ENCODE measurements around the gene ARHGEF3.

Gene ARHGEF3

DNA sequence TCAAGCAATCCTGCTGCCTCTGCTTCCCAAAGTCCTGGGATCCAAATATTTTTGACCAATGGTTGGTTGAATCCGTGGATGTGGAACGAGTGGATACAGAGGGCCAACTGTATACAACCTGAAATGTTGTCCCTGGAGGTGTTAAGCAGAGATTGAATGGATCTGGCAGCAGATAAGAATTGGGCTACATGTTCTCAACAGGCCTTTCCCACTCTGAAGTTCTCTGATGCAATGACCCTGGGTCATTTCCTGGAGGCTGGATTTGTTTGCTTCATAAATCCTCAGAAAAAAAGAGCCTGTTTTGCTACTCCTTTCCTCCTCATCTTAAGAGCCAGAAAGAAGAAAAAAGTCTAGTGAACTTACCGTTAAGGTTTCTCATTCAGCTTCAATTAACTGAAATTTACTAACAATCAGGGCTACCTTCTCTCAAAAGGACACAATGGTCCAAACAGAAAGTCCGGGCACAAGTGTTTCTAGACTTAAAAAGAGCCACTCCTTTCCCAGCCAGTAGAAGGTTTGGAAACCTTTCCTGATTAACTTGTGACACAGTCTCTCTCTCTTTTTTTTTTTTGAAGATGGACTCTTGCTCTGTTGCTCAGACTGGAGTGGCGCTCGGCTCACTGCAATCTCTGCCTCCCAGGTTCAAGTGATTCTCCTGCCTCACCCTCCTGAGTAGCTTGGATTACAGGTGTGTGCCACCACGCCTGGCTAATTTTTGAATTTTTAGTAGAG is 6.5 kb downstream of the ARHGEF3 start:
- DNase-seq = no peak

DNA sequence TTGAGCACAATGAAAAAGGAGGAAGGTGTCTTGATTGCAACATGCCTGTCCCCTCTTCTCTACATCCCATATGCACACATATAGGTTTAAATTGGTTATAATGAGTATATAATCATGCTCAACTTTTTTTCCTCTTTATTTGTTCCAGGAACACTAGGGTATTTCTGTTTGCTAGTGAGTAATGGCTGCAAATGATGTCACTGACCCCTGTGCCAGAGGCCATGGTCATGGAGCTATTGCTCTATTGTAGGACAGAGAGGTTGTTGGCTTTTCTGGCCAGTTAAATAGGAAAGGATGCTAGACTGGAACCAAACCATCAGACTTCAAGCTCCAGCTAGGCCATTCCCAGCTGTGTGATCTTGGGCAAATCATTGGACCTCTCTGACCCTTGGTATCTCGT is 9.6 kb downstream of the ARHGEF3 start:
- no peak for DNase-seq

- no peak for DNase-seq
These were observed 11.5 kb downstream of the ARHGEF3 start for GRCh38 chr3:56790016-56790821.

- no peak for DNase-seq
These were observed 12.7 kb downstream of the ARHGEF3 start for GRCh38 chr3:56789076-56789475.

GRCh38 chr3:56788521-56788920 is 13.2 kb downstream of the ARHGEF3 start:
- DNase-seq = no peak

- DNase-seq = no peak
These were observed 13.9 kb downstream of the ARHGEF3 start for GRCh38 chr3:56787784-56788256.

DNA sequence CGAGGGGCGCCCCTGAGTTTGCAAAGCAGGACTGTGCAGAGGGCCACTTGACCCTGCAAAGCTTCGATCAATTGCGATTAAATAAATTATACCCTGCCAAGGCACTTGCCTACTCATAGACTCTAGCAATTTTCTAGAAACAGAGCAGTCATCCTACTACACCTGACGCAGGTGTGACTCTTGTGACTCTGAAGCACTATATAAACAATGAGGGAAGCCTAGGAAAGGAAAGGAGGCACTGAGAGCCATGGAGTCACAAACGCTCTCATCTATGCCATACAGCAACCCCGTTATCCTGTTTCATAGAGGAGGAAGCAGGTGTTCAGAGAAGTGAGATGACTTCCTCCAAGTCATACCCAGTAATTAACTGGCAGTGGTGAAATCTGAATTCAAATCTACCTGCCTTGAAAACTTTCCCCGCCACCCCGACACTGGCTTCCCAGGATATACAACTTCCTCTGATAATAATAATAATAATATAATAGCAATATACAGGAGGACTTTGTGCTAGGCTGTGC is 14.4 kb downstream of the ARHGEF3 start:
- DNase-seq = no peak

DNA sequence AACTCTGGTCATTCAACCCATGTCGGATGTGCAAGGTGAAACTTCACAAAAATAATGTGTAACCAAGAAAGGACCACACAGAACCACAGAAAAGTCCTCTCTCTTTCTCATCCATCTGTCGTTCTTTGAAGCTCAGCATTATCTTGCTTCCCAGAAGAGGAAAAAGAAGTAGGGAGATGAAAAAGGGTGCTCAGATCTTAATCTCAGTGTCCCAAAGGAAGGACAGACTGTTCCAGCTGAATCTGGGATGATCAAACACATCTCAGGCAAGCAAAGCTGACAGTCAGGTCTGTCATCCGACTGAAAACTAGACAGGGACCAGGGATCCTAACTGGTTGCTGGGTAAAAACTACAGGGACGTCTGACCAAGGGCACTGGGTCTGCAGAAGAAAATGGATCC is 16.2 kb downstream of the ARHGEF3 start:
- DNase-seq = no peak

DNA sequence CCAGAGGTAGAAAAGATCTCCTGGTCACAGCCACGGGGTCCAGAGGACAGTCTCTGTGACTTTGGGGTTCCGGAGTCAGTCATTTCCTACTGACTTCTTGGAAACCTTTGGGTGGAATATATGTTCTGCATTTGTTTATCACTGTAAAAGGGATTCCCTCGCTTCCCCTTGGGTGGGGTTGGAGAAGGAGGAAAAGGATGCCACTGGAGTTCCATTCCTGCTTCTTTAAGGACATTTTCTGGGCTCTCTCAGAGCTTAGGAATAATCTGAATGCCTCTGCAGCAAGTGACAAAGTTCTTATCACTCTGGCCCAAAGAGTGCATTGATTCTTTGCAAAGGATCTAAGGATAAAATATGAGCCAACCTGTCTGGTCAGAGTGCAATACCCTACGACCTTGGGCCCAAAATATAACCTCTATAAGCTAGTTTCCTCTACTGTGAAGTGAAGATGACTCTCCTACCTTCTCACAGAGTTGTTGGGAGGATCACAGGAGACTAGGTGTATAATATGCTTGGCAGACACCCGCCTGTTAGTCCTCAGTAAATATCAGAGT is 17.2 kb downstream of the ARHGEF3 start:
- no peak for DNase-seq

DNA sequence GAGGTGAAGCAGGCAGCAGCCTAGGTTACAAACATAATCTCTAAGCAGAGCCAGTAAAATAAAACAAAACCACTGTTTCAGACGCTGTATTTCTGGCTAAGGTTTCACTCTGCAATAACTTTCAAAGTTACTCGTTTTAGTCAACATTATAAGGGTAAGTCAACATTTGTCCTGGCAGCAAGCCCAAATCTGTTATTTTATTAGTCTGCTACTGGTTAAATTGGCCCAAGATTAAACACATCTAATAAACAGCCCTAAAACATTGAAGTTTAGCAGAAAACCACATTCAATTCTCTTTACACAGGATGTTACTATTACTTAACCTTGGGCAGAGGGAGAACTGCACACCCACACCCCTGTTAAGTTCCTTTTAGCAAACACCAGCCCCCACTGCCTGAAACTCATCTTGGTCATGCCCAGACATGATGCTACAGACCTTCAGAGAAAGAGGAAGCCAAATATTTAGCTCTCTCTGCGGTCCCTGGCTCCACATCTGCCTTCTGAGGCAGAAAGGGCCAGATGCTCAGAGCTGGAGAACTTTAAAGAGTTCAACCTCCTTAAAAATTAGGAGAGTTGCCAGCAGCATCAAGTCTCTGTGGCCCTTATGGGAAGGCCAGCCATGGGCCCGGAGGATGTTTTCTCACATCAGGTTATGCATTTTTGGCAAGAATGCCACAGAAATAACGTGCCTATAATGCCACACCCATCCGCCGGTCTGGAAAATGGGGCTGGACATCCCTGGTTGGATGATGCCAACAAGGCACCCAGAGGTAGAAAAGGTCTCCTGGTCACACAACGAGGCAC is 17.9 kb downstream of the ARHGEF3 start:
- DNase-seq = peak; percentile 86

DNA sequence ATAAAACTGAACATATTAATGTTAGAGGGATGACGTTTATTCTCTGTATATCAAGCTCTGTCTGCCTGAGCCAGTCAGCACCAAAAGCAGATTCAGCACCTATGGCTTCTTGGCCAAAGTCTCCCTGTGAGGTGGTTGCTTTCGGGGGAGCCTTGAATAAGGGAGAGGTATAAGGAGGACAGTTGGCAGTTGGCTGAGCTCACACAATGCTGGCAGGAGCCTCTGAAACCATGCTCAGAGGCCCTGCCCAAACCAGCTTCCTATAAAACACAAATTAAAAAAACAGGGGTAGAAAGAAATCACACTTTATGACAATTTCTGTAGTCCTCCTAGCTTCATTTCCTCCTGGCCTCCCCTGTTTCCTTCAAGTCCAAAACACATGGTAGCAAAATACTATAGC is 18.8 kb downstream of the ARHGEF3 start:
- no peak for DNase-seq

DNA sequence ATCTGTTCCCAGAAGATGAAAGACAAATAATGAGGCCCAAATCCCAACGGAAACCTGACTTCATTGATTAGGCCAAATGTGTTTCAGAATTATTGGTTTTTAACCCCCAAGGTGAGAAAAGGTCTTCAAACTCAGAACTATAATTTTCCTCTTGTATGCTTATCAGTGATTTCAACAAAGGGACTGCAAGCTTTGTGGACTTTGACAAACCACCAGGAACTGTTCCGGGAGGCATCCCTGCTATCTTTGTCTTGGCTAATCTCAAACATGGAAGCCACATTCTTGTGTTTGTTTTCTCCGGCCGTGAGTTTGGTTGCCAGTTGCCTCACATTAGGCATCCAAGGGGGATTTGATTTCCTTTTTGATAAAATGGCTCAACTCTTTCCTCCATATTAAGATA is 19.5 kb downstream of the ARHGEF3 start:
- DNase-seq = no peak

DNA sequence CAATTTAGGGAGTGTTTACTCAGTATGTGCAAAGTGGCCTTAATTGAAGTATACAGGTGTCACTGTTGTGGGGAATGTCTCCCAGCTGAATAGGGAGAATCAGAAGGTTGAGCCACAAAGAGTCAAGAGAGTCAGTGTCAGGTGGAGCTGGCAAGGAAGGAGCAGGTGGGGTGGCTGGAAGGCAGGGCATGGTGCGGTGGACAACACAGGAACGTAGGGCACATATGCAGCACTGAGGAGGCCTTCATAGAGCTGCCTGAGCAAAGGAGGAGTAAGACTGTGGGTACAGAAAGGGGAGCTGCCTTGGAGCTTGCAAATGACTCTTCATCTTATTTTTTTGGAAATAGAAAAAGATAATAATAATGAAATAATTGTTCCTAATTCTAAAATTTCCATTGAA is 20.0 kb downstream of the ARHGEF3 start:
- no peak for DNase-seq

- no peak for DNase-seq
These were observed 20.8 kb downstream of the ARHGEF3 start for GRCh38 chr3:56780936-56781335.

GRCh38 chr3:56778893-56779292 is 22.9 kb downstream of the ARHGEF3 start:
- DNase-seq = no peak

GRCh38 chr3:56776556-56776950 is 25.2 kb downstream of the ARHGEF3 start:
- no peak for DNase-seq

- DNase-seq = no peak
These were observed 25.8 kb downstream of the ARHGEF3 start for GRCh38 chr3:56775838-56776555.

GRCh38 chr3:56775445-56775837 is 26.3 kb downstream of the ARHGEF3 start:
- DNase-seq = no peak

GRCh38 chr3:56773986-56774385 is 27.8 kb downstream of the ARHGEF3 start:
- DNase-seq = no peak

DNA sequence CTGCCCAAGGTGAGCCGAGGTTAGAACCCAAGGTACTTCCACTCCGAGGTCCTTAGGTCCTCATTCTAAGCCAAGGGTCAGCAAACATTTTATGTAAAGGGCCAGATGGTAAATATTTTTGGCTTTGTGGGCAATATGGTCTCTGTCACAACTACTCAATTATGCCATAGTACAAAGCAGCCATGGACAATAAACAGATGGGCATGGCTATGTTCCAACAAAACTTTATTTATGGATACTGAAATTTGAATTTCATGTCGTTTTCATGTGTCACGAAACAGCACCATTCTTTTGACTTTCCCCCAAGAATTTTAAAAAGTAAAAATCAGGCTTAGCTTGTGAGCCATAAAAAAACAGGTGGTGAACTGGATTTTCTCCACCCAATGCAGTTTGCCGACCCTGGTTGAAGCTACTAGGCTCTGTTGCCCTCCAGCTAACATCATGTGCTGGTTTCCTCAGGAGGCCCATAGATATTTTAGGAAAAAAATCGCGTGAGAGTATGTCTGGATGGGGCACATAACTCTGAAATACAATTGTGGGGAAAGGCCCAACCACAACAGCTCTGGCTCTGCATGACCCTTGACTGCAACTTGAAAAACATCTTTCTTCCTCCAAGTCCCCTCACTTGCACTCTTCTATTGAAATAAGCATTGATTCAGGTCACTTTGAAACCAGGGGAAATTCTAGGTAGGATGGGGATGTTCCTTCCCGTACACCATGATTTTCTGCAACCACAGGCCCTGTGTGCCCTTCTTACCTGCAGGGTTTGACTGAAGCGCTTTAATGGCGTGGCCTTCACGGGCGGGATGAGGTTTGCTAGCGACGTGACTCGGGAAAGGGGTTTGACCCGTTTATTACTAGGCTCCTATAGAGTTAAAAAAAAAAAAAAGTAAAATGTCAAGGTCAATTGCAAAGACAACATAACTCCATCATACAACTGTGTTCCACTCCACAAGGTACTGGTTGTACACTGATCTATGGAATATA is 28.5 kb downstream of the ARHGEF3 start:
- DNase-seq = no peak

GRCh38 chr3:56771376-56771775 is 30.4 kb downstream of the ARHGEF3 start:
- DNase-seq = no peak
